GM19043 (cell line): ENCODE measurements around the gene PIP5K1C.
"Not testable (repeated sequence)": the region's sequence is repeated elsewhere in the genome, so short reads cannot be mapped to it uniquely, and the experiment has no call there.

Experiments used
- ATAC-seq: cut with Tn5 transposase; IDR thresholded peaks from one replicate; pipeline ENCODE4 v1.9.1; 2021; ENCODE audit warnings: low read depth; ENCODE audit not compliant: unreplicated experiment

Gene PIP5K1C

DNA sequence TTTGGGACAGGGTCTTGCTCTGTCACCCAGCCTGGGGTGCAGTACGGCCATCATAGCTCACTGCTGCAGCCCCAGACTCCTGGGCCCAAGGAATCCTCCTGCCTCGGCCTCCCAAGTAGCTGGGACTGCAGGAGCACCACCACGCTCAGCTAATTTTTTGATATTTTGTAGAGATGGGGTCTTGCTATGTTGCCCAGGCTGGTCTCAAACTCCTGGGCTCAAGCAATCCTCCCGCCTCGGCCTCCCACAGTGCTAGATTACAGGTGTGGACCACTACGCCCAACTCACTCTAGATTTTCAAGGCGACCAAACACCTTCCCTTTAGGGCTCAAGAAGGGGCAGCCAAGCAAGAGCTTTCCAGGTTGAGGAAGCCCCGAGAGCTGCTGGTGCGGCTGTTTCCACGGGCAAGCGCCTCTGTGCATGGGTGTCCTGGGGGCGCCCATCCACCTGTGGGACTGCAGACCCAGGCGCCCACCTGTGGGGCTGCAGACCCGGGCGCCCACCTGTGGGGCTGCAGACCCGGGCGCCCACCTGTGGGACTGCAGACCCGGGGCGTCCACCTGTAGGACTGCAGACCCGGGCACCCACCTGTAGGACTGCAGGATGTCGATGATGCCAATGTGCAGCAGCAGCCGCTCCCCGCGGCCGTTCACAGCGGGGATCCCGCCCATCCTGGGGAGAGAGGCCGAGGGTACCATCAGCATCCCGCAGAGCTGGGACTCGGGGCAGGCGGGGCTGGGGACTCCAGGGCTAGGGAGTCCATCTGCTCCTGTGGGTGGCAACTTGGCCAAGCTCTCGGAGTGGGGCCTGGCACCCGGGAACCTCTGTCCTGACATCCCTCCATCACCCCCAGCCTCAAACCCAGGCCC, 52.0 kb downstream of the PIP5K1C start:
- no peak for ATAC-seq

GRCh38 chr19:3647102-3647501, 53.2 kb downstream of the PIP5K1C start:
- ATAC-seq: not testable (repeated sequence)

DNA sequence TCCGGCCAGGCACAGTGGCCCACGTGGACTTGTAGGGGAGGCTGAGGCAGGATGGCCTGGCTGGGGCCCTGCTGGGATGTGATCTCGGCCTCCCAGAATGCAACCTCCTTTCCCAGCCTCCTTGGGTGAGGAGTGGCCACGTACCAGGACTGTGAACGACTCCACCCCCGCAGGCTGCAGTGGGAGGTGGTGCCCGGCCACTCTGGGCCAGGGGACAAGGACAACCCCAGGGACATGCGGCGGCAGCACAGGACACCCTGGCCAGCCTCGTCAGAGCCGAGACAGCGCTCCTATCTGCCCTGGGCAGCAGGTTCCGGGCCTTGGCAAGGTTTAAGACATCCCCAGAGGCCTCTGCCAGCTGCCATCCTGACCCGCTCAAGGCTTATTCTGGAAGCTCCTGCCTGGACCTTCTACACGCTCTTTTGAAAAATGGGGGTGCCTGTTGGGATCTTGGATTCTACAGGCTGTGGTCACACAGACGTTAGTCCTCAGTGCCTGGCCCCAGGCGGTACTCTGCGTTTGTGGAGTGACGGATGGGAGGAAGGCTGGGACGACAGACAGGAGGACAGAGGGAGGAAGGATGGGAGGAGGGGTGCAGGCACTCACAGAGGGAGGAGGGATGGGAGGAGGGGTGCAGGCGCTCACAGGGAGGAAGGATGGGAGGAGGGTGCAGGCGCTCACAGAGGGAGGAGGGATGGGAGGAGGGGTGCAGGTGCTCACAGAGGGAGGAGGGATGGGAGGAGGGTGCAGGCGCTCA, 53.8 kb downstream of the PIP5K1C start:
- no peak for ATAC-seq

DNA sequence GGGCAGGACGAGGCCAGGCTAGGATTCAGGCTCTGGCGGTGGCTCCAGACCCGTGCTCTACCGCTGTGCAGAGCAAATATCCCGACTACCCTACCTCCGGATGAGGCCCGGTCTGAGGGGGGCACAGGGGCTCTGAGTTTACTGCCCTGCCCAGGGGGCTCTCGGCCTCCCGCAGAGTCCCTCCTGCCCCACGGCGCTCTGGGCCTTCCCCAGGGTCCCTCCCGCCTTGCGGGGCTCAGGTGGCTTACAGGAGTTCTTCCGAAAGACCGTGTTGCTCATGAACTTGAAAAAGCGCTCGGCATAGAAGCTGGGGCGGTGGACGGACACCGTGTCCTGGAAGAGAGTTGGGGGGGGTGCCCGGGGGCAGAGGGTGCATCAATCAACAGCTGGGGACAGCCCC, 54.5 kb downstream of the PIP5K1C start:
- no peak for ATAC-seq

GRCh38 chr19:3645067-3645396, 55.2 kb downstream of the PIP5K1C start:
- no peak for ATAC-seq

GRCh38 chr19:3644351-3645066, 55.8 kb downstream of the PIP5K1C start:
- ATAC-seq: no peak

DNA sequence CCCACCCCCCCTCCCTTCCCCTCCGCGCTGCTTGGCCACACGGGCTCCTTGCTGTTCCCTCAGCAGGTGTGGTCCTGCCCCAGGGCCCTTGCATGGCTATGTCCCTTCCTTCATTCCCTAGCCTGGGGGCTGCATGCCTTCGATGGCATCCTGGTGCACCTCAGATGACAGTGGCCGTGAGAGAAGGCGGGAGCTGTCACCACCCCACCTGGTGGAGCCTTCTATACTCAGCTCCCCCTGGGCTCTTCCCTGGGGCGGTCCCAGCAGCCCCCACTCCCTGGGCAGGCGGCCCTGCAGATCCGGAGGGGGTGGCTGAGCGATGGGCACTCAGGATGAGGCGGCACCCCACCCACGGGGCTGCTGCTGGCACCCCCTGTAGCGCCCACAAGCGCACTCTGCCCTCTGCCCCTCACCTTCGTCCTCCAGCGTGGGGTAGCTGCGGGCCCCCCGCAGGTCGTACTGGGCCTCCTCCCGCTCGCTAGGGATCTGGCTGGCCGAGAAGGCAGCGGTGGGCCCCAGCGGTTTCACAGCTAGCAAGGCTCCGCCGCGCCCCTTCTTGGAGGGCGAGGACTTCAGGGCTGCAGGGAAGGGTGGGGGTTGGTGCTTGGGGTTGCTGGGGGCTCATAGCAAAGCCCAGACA, 56.5 kb downstream of the PIP5K1C start:
- ATAC-seq: no peak

DNA sequence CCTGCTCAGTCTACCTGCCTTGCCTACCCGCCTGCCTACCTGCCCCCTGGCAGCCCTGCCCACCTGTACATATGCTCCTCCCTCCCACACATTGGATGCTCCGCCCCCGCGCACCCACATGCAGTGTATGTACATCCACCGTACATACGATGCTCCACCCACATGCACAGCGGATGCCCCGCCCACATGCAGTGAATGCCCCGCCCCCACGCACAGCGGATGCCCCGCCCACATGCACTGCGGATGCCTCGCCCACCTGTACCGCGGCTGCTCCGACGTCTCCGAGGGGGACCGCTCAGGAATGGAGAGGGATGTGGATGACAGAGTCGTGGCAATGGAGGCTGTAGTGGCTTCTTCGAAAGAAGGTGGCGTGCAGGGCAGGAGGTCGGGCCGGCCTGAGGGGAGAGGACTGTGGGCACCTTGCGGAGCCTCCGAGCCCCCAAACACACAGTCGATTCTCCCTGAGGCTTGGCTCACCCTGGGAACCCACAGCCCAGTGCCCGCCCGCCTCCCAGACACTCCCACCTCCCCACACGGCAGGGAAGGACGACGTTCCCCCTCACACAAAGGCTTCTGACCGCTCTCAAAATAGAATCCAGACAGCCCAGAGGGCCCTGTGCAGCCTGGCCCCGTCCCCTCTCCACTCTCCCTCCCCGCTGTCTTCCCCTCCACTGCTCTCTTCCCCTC, 57.1 kb downstream of the PIP5K1C start:
- ATAC-seq: no peak

GRCh38 chr19:3642296-3642695, 58.0 kb downstream of the PIP5K1C start:
- no peak for ATAC-seq

DNA sequence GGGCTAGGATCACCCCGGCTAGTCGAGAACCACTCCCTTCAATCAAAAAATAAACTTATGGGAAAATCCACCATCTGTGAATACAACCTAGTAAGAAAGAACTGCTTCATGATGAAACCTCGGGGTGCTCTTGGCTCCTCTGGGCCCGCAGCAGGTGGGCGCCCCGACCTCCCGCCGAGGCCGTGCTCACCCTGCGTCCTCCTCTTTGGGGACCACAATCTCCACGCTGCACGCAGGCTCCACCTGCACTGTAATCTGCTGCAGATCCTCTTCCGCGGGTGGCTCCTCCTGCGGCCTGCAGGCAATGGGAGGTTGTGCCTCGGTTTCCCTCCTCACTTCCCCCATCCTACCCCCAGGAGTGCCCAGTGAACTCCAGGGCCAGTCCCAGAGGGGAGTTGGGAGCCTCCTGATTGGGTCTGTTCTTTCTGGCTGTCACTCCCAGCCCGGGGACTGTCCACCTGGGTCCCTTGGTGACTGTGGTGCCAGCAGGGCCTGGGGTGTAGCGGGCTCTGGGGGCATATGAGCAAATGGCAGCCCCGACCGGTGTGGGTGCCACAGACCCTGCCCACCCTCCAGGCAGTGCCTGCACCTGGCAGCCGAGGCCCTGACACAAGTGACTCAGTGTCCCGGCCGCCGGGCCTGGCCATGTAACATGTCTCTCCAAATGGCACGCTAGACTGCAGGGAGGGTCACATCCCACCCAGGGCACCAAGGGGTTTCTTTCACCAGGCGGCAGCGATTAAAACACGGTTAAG, 58.6 kb downstream of the PIP5K1C start:
- no peak for ATAC-seq

DNA sequence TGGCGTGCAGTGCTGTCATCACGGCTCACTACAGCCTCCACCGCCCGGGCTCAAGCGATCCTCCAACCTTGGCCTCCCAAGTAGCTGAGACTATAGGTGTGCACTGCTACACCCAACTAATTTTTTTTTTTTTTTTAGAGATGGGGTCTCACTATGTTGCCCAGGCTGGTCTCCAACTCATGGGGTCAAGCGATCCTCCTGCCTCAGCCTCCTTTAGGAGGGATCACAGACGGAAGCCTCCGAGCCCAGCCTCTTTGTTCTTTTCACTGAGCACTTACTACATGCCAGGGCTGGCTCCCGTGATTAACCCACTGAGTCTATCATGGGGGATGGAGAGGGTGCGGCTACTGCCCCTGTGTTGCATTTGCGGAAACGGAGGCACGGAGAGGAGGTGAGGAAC, 60.8 kb downstream of the PIP5K1C start:
- no peak for ATAC-seq

- ATAC-seq: no peak
Observed at GRCh38 chr19:3638208-3639193, 61.8 kb downstream of the PIP5K1C start.

DNA sequence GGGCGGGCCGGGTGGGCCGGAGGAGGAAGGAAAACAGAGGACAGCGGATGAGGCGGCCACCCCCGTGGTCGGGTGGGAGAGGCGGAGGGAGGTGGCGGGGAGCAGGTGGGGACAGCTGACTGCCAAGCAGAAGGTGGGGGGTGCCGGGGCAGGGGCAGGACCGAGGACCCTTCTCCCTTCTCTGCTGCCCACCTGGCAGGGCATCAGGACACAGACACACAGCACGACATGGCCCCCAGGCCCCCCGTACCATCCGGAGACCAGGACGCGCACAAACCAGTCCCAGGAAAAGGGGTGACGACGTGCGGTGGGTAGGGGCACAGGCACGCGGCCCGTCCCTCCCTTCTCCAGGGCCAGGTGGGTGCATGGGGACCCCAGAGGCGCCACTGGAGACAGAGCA, 62.6 kb downstream of the PIP5K1C start:
- no peak for ATAC-seq

- no peak for ATAC-seq
Observed at GRCh38 chr19:3636962-3637361, 63.3 kb downstream of the PIP5K1C start.

GRCh38 chr19:3636506-3636905, 63.8 kb downstream of the PIP5K1C start:
- ATAC-seq: no peak

DNA sequence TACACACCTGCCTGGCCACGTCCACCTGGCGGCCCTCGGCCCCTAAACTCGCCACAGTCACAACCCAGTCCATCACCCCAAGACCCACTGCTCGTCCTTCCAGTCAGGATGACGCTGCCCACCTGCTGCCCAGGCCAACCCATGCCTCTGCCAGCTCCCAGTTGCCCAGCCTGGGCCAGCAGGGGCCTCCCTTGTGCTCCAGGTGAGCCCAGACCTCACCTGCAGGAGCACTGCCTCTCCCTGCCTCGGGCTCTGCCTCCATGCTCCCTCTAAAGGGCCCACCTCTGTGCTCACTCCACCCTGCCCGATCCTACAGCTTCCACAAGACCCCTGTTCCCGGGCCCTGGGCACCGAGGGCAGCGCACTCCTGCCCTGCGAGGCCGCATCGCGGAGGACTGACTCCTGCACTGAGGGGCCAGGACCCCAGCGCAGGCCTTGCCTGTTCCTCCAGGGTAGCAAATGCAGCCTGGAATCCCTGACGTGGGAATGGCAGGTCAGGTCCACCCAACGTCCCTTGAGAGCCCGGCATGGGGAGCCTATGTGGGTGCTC, 65.7 kb downstream of the PIP5K1C start:
- no peak for ATAC-seq

DNA sequence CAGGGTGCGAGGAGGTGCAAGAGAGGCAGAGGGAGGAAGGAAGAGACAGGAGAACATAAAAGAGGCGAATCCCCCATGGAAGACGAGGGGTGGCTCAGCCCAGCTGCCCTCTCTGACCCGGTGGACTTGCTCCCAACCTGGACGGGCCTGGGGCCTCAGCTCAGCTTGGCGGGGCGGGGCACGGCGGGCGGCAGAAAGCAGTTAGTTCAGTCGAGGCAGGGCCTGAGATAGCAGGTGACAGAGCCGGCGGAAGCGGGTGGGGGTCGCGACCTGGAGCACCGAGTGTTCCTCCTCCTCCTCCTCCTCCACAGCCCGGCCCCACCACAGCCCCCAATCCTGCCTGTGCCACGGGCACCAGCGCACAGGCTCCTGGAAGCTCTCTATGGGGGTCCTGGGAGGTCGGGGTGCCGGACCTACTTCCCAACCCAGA, 66.7 kb downstream of the PIP5K1C start:
- no peak for ATAC-seq
